Measurements from ENCODE around the gene SERPINA6. TPM values are rescaled to one million over a fixed set of nuclear protein-coding genes. Genes with fewer than 3 reads are reported as not detected.

SERPINA6 gene
- total RNA-seq, 4 donors from 2014 or later, result not detected

DNA sequence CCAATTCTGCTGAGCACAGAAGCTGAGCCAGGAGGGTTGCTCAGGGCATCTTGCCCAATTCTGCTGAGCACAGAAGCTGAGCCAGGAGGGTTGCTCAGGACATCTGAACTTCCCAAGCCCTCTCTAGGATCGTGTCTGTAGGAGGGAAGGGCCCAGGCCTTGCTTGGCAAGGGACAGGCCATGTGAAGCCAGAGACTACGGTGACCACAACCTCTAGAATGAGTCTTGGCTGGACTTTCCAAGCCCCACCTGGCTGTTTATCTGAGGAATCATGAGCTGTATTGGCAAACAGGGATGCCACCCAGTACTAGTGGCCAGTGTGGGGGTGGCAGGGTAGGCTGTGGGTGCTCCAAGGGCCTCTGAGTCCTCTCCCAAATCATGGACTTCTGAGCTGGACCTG, 7.7 kb upstream of the SERPINA6 start:
- TF ChIP-seq POLR2A (IDR thresholded peaks at IDR 0.05; ENCODE audit: low read depth) (no peak), POLR2AphosphoS5 (IDR thresholded peaks at IDR 0.05) (no peak), EP300 (IDR thresholded peaks at IDR 0.05) (no peak), CTCF (IDR thresholded peaks at IDR 0.05) (no peak)
- intact Hi-C loops (cut with DNase I), result no loop called here
- H3K27ac ChIP-seq (replicated peaks in 1 of 4), result no peak overlapping the region
- no peaks in the 10 kb centered on the region for H3K36me3 ChIP-seq
- H3K4me1 ChIP-seq, result no peaks in the 10 kb centered on the region
- peaks cover 0 to 12% (median 2%) of the 10 kb centered on the region in 4 donors for H3K9me3 ChIP-seq
- H3K27me3 ChIP-seq, result no peaks in the 10 kb centered on the region
- no peak overlapping the region for H3K4me3 ChIP-seq
- peak; percentile 86 for DNase-seq (ENCODE audit: extremely low spot score)
- no CpG with 5 or more reads among the region's 2 CpGs for WGBS

DNA sequence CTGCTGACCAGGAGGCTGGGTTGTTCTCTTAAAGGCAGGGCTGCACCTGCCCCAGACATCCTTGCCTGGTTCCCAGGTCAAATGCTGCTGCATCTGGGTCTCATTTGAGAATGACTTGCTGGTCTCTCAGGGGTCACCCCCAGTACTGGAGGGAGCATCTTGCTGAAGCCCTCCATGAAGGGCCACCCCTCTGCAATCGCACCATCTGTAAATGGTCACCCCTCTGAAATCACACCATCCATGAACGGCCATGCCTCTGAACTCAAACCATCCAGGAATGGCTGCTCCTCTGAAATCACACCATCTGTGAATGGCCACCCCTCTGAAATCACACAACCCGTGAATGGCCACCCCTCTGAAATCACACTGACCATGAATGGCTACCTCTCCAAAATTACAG, 7.3 kb upstream of the SERPINA6 start:
- DNase-seq (ENCODE audit: extremely low spot score), result peak; percentile 75

DNA sequence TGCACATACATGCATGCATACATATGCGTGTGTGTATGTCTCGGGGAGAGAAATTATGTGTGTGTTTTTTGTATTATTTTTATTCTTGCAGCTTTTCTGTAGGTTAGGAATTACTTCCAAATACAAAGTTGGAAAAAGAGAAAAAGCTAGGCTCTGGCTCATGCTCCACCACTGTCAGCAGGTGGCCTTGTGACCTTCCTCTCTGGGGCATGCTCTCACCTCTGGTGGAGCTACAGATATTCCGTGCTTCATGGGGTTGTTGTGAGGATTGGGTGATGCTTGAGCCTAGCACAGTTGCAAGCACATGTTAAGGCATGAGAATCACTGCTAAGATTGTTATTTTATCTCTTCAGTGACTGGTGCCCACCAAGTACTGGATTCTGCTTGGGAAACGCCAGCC, 6.7 kb upstream of the SERPINA6 start:
- no peaks in the 10 kb centered on the region for H3K27me3 ChIP-seq
- no peaks in the 10 kb centered on the region for H3K36me3 ChIP-seq
- peaks cover 0 to 12% (median 2%) of the 10 kb centered on the region in 4 donors for H3K9me3 ChIP-seq
- 92% methylated on average over 4 of the region's 4 CpGs for WGBS
- no peak overlapping the region for H3K27ac ChIP-seq (replicated peaks in 1 of 4)
- DNase-seq (ENCODE audit: extremely low spot score), result no peak
- H3K4me1 ChIP-seq, result no peaks in the 10 kb centered on the region
- TF ChIP-seq POLR2A (IDR thresholded peaks at IDR 0.05; ENCODE audit: low read depth) (no peak), CTCF (IDR thresholded peaks at IDR 0.05) (no peak), POLR2AphosphoS5 (IDR thresholded peaks at IDR 0.05) (no peak), EP300 (IDR thresholded peaks at IDR 0.05) (no peak)
- H3K4me3 ChIP-seq, result no peak overlapping the region
- intact Hi-C loops (cut with DNase I), result no loop called here

More for the DNA sequence above, 7.3 kb upstream of the SERPINA6 start:
- Histone ChIP-seq H3K27me3 (no peaks in the 10 kb centered on the region), H3K4me1 (no peaks in the 10 kb centered on the region), H3K36me3 (no peaks in the 10 kb centered on the region), H3K9me3 (peaks cover 0 to 12% (median 2%) of the 10 kb centered on the region in 4 donors), H3K4me3 (no peak overlapping the region), H3K27ac (replicated peaks in 1 of 4) (no peak overlapping the region)
- TF ChIP-seq EP300 (IDR thresholded peaks at IDR 0.05) (no peak), CTCF (IDR thresholded peaks at IDR 0.05) (no peak), POLR2AphosphoS5 (IDR thresholded peaks at IDR 0.05) (no peak), POLR2A (IDR thresholded peaks at IDR 0.05; ENCODE audit: low read depth) (no peak)
- WGBS, result 79% methylated on average over 3 of the region's 3 CpGs
- intact Hi-C loops (cut with DNase I), result no loop called here

GRCh38 chr14:94328196-94328595, 5.1 kb upstream of the SERPINA6 start:
- DNase-seq (ENCODE audit: extremely low spot score), result no peak
- TF ChIP-seq EP300 (IDR thresholded peaks at IDR 0.05) (no peak), POLR2AphosphoS5 (IDR thresholded peaks at IDR 0.05) (no peak), POLR2A (IDR thresholded peaks at IDR 0.05; ENCODE audit: low read depth) (no peak), CTCF (IDR thresholded peaks at IDR 0.05) (no peak)
- Histone ChIP-seq H3K36me3 (no peaks in the 10 kb centered on the region), H3K27ac (replicated peaks in 1 of 4) (no peak overlapping the region), H3K4me1 (no peaks in the 10 kb centered on the region), H3K27me3 (no peaks in the 10 kb centered on the region), H3K4me3 (no peak overlapping the region), H3K9me3 (peaks cover 0 to 12% (median 2%) of the 10 kb centered on the region in 4 donors)
- 89% methylated on average over 2 of the region's 2 CpGs for WGBS
- intact Hi-C loops (cut with DNase I), result no loop called here
